CD4-positive, alpha-beta T cell treated with Interleukin-4 for 1 hour (primary cell): Measurements from ENCODE around the gene ST7.

ENCODE experiments used
- DNase-seq, 2 donors: peaks; one replicate each; pipeline ENCODE4 v3.0.0-alpha.2; 2020 to 2022

ST7 gene

DNA sequence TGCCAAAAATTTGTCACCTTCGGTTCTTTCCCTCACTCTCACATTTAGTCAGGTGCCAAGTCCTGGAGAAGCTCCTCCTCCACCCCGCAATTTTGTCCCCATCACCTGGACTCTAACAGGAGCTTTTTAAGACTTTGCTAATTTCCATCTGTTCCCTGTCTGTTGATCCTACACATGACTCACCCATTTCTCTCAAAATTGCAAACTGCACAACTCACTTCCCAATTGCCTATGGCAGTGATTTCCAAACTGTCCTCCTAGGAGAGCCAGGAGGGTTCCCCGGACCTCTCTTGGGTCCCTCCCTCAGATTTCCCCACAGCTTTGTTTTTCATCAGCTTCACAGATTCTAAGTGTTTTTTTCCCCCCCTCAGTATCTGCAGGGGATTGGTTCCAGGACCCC, 249.2 kb downstream of the ST7 start:
- DNase-seq = no peak

DNA sequence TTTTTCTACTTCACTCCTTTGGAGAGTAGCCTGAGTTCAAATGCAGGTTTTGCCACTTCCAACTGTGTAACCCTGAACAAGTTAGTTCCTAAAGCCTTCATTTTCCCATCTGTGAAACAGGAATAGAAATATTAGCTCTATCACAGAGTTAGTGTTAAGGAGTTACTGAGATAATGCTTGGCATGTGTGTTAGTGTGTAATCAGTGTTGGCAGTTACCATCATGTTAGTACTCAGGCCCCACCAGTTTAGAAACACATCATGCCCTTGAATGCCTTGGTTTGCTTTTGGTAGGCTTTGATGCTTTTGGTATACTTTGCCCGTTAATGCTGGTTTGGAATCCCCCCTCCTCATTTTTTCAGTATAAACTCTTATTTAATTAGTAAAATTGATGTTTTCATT, 249.9 kb downstream of the ST7 start:
- DNase-seq = no peak

DNA sequence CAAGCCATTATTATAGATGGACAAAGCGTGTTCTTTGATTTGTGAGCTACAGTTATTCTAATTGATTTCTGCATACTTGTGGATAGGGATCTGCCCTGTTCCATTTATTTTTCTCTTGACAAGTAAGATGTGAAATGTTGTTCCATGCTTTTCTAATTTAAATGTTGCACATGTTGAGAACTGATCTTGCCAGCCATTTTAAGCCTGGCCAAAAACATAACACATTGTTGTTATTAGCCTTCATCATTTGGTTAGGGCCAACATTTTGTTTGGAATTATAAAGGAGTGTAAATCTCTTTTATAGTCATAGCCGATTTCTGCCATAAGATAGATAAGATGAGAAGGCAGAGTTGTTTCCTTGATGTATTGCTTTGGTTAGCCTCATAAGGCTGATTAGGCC, 252.6 kb downstream of the ST7 start:
- no peak for DNase-seq

DNA sequence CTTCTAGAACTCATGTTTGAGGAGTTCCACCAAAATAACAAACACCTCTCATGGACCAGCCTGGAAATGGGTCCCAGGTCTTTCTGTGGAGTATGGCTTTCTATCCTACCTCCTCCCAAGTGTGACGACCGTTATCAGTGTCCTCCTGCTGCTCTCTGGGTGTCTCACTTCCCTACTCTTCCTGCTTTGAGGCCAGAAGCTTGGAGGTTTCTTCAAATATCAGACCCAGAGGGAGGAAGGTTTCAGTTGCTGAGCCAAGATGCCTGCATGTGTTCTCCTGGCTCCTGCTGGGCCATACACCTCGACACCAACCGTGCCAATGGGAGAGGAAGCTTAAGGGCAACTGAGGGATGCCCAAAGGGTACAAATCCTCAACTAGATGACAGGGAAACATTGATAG, 255.0 kb downstream of the ST7 start:
- no peak for DNase-seq

DNA sequence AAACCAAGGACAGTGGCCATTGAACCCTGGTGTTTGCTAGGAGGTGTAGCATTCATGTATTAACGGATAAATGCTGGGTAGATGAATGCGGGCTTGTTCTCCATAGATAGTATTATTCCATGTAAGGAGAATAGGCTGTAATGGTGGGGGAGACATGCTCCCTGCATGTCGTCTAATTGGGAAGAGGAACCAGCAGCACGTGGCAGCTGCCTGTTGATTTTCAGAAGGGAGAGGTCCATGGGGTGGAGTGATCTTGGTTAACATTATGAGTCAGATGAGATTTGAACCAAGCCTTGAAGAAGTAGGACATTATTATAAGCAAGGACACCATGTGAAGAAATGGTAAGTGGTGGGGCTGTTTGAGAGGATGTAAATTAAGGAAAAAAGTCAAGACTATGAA, 257.1 kb downstream of the ST7 start:
- DNase-seq = no peak

DNA sequence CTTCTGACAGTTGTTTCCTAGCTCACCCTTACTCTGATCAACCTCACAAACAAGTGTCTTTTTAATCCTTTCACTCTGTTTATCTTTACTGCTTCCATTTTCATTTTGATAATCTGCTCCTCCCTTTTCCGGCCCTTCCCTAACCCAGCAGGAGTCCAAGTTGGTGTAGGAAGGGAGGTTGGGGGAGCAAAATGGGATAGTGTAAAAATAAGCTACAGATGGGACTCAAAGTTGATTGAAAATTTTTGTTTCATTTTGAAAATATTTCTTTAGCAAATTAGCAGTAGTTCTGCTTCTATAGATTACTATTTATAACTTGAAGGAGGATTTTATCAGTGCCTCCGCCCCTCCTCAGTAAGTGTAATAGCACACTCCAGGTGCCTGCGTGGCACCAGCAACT, 257.6 kb downstream of the ST7 start:
- no peak for DNase-seq

DNA sequence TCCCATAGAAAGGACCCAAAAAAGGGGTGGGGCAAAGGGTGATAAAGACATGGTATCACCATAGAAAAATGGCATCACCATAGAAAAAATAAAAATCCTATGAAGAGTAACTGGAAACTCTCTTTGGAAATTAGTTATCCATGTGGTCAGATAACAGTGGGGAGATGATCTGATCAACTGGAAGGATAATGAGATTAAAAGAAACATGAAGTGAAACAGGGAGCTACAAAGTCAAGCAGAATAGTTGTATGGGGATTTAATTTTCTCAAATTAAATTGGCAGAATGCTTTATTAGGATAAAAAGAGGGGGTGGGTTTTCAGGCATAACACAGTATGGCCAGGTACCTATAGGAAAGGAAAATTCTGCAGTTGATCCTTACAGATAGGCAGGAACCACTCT, 258.3 kb downstream of the ST7 start:
- no peak for DNase-seq

DNA sequence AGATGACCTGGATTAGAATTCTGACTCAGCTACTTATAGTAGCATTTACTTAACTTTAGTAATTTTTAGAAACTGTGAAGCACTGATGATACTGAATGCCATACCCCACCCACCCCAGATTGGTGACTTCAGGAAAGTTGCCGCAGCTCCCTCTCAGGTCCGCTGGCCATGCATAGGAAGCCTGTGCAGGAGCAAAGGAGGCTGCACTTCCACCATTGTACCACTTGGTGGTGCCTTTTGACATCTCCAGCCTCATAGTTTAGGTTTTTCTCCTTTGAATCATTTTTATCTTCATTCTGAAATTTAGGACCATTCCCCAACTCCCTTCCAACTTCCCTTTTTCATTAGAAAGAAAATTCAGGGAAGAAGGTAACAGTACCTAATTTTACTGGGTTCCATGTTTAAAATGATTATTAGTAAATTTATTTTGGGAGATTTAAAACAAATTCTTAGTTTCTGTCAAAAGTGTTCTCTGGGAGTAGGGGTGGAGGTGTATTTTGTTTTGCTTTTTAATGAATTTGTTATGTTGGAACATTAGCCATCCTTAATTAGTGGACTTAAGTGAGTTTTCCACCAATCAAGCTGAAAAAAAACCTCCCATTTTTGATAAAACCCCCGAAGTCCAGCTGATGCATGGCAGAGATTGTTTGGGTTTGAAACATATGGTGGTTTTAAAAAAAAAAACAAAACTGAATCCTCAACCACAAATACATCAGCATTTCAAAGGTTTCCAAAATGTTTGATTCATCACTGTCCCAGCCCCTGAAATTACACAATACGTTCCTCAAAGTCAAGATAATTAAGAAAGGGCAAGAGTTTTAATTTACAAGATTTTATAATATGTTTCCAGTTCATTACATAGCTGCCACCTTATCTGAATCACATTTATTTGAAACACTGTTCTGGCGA, 259.9 kb downstream of the ST7 start:
- DNase-seq = peak; percentile 24 to 39

DNA sequence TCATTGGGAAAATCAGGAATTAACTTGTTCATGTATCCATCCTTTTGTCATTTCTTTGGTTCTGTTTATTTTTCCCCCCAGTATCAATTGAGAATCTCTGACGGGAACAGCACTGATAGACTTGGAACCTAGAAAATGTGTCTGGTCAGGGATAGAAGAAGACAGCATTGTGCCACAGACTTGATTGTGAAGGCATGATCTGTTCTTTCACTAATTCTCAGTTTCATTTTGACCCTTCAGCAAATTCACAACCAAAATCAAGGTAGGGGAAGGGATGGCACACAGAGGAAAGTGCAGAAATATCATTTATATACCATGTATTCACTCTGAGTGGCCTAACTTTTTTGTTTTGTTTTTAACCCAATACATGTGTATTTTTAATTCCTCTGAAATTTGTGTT, 262.7 kb downstream of the ST7 start:
- DNase-seq = no peak

DNA sequence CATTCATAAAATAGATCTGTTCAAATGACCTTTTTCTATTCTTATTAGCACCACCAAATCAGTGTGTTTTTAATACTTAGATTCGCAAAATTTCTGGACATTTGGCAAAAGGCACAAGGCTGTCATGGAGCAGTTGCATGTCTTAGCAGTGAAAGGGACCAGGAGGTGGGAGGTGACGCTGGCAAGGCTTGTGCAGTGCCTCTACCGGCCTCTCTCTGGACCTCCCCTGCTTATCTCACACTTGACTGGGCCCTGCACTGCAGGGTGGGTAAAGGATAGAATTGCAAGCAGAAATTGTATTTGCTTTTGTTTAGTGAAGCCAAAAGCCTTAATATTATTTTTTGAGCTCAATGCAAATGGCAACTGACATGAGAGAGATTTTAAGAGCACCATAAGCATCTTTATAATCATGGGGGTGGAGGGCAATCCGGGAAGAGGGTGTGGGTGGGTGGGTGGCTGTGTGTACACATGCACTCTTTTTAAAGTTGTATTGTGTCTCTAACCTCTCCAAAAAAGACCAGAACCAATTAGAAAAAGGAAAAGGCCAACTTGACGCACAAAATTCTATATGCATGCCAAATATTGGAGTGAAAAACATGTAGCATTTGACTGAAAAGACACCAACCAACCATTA, 263.3 kb downstream of the ST7 start:
- DNase-seq = no peak

DNA sequence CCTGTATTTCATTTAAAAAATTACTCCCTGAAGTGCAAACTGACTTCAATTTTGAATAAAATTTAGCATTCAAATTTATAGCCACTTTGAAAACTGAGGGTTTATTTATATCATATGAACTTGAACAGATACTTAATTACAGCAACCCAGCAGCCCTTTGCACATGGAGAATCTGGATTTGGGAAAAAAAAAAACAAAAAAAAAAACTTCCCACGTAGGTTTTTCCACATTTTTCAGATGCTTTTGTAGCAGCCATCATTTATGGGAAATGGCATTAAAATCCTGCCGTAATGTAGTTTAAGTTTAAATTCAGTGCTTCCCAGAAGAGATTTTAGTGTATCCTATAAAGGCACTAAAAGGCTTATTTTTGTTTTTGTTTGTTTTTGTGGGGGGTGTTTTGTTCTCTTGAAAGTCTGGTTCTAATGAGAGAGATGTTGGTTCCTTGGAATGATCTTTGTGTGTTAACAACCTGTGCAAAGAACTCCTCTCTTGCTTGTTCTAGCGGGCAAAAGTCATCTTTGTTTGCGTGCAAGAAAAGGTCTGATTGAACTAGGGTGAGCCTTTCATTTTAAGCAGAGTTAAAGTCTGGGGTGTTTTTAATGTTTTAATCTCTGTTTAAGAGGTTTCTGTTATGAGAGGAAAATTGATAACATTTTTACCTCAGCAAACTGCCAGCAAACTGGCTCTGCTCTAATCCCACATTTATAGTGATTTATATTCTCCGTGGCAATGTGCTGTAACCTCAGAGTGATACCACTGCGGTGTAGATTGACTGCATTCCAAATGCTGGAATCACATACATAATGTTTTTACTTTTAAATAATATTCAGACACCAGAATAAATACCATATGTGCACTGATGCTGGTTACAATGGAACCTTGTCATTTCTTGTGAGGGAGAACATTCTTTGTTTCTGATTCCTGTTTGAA, 264.1 kb downstream of the ST7 start:
- DNase-seq = no peak

DNA sequence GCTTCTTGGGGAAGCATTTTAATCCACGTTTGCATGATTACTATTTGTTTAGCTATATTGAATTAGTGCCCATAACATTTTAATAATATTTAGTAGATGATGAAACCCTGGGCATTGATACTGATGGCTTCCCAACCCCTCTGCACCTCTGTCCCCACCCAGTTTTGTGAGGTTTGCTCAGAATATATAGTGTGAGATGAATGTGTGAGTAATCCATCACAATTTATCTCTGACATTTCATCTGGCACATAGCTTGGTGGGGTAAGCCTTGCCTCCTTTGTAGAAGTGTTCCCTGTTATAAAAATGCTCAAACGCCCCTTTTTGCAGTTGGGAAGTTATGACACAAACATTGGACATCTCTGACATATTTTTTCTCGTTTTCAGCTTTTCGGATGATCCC, 265.4 kb downstream of the ST7 start:
- DNase-seq = no peak

DNA sequence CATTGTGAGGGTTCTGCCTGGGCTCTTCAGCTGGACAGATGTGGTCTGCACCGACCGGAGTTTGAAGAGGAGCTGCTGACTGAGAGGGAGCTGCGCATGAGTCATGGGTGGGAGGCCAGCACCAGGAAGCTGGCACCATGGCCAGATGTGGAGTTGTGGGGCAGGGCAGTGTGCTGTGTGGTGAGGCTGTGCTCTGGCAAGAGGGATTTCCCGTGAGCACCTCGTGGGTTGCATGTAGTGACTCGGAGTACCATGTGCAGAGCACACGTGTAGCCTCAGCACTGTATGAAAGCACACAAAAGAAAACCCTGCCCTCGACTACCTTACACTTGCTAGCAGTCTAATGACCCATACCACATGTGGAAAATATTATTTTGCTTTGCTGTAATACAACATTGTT, 266.2 kb downstream of the ST7 start:
- DNase-seq = no peak

DNA sequence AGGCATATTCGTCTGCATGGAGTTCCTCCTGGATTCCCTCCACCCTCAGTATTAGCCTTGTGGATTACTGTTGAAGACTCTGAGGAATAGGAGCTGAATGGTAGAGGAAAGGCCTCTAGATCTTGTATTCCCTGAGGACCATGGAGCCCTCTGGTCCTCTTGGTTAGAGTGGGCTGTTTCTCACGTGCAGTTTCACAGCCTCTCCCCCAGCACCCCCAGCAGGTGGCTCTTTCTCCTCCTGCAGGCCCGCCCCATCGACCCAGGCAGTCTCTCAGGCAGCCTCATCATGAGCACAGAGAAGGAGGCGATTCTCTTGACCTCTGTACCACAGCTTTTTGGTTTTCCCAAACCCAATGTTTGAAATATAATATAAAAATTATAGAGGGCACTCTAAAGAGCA, 267.5 kb downstream of the ST7 start:
- DNase-seq = no peak

DNA sequence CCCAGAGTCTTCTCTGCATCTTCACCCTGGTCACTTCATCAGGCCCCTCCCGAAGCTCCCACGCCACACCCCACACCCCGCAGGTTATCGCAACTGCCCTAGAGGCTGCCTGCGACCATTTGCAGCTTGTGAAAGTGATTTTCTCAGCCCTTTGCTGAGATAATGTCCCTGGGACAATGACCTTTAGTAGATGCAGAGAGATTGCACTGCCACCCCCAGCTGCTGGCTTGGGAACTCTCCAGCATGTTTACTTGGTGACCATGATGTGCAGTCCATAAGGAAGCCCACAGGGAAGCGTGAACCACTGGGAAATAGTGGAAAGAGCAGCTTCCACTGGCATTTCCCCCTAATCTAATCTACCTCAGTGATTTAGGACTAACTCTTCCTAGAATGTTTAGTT, 272.2 kb downstream of the ST7 start:
- DNase-seq = no peak

DNA sequence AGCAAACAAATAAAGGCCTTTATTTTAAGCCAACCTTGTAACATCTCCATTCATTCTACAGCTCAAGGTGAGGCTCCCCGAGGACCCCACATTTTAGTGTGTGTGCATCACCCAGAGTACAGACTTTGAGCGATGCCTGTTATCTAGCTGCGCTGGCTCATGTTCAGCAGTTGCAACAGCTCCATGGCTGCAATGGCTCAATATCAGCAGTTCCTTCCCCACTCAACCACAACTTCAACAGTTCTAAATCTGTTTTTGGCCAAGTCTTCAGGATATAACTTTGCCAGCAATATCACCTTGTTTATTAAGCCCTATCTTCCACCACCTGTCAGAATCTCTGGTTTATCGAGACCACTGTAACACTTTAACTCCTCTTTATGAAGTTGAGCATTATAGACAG, 273.8 kb downstream of the ST7 start:
- no peak for DNase-seq

DNA sequence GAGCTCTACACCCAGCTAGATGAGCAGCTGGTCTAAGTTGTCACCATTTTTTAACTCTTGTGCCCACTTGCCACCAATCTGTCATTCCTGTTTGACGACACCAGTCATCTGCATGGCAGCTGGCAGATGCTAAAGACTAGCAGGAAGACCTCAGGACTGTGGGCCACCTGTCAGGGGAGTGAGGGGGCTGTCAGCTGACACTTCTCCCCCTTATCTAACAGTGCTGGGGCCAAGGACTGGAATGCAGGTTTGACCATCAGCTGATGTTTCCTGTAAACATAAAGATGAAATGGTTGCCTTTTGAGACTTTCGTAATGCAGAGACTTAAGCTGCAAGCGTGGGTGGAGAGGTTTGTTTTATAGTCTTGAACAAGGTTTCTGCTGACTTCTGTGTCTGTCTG, 276.0 kb downstream of the ST7 start:
- no peak for DNase-seq

DNA sequence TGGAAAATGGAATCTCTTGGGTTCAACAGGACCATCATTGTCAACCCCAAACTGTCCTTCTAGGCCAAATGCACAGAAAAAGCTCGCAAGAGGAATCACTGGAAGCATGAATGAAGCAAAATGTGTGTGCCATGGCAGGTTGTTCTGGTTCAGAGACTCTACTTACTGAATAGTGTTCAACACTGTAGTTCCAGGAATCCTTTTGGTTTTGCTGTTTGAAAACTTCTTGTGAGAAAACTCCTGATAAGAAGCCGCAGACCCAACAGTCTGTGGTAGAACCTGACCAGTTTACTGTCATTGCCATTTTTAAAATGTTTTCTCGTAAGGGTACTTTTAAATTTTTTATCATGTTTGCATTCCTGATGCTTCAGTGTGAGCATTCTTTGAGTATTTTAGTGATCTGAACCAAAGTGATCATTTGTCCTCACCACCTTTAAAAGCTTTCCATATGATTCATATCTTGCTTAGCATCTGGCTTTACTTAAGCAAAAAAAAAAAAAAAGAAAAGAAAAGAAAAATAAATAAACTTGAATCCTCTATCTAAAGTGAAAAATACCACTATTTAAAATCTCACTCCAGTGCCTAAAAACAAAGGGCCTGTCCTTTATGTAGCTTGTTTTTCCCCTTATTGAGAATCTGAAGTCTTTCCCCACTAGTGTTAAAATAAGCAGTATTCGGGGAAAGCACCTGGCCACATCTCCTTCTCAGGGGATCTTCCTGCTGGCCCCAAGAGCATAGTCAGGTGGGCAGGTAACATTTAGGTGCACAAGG, 277.2 kb downstream of the ST7 start:
- no peak for DNase-seq

DNA sequence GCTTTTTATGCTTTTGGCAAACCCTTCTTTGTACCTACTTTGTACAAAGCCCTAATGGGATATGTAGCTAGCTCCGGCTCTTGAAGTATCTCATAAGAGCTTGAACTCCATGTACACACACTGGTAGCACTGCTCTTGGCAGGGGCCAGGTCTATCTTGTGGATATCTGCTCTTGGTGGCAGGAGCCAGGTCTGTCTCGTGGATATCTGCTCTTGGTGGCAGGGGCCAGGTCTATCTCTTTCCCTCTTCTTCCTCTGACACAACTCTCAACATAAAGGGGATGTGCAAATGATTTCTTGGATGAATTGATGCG, 277.7 kb downstream of the ST7 start:
- DNase-seq = no peak

DNA sequence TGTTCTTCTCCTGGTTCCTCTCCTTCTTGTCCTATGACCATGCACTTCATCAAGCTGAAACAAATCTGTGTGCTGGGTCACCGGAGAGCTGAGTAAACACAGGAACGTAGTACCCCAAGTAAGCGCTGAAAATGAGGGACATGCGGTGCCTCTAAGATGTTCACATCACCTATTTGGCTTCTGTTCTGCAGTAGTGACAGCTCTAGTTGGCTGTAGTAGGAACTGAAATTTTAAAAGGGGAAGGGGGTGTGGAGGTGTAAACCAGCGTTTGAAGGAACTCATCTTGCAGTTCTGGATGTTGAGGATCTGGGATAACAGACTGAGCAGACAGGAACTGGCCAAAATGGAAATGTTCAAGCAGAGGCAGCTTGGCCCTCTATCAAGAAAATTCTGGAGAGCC, 284.3 kb downstream of the ST7 start:
- no peak for DNase-seq

DNA sequence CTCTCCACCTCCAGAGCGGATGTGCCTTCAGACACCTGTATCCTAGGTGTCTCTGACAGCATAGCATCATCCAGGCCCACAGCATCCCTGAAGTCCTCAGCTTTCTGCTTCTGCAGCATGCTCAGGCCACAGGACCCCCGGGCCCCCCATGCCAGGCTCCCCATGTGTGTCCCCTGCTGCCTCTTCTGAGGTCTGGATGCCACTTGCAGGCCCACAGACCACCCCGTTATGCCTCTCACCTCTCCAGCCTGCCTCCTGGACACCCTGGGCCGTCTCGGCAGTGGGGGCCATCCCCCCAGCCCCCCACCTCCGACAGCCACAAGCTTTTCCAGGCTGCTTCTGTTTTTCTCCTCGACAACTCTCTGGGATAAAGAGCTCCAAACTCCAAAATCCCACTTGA, 285.2 kb downstream of the ST7 start:
- DNase-seq = no peak

DNA sequence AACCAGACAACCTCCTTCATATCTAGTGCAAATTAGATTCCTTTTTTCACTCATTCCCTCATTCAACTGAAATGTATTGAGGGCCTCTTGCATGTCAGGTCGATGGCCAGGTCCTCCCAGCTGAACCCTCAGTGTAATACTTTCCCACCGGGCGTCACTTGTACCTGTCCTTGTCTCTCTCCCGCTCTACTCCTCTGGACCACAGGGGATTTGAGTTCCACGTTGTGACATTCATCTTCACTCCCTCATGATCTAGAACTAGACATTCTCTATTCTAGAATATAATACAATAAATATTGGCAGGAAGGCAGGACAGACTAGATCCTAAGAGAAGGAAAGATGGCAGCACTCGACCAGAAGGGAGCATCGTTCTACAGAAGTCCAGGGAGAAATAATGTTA, 285.6 kb downstream of the ST7 start:
- no peak for DNase-seq

DNA sequence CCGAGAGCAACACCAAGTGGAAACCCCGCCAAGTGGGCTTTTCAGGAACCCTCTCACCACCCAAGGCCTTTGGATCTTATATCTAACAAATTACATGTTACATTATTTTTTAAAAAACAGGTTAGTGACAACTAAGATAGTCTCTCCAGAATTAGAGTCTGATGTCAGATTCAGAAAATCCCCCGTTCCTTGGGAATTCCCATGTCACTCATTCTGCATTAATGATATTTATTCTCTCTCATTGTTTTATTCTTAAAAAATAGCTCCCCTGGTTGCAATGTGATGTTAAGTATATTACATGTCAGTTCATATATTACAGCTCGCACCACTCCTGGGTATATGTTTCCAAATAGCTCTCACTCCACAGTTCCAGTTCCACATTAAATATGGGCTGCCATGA, 287.8 kb downstream of the ST7 start:
- no peak for DNase-seq
